Heart left ventricle (tissue), 13 donors: ENCODE data around the gene OR2B6.

Experiments
- CTCF ChIP-seq, 12 donors: fragments of 200-600 bp; sonication (generic) in 4 of 12; IDR thresholded peaks; one replicate each; pipeline versions ENCODE4 v1.5.0 to v1.8.0; 2018 to 2022; ENCODE audit warnings: antibody characterized with exemption in 12 of 12, mild to moderate bottlenecking in 5 of 12
- POLR2A ChIP-seq, 2 donors: fragments of 450-650 bp; IDR thresholded peaks; one replicate each; pipeline ENCODE4 v1.6.1; 2017; ENCODE audit warnings: antibody characterized with exemption in 2 of 2, mild to moderate bottlenecking in 2 of 2, moderate library complexity in 2 of 2
- donor health status: ischemic (EF 13 %, LVEDD 7.1; RV severe dilation, severe dysfunction).
- donor health status: DM: no; HTN: yes; CAD: no.
- donor health status: DM: no; HTN: no; CAD: no.
- donor health status: ischemic (EF 25% LVEDD 6.9; RV normal size, moderate dysfunction).
- donor health status: ischemic (EF 25% LVEDD 5.7; RV mildly dilated, moderate dysfunction).
- donor health status: ischemic (EF 35%, LVEDD 5.7; RV mildly dilated, moderate dysfunction).
- donor health status: nonischemic (EF 11% LVEDD 7.7; RV severe dilation, severe dysfunction).
- donor health status: DM: yes; HTN: yes; CAD: no.
- donor health status: PGD.
- donor health status: ischemic (EF 29% LVEDD 5.4; RV normal size, mild dysfunction).
- donor health status: nonischemic (EF 23%, LVEDD 6.1; RV moderate dilation, normal function).

DNA sequence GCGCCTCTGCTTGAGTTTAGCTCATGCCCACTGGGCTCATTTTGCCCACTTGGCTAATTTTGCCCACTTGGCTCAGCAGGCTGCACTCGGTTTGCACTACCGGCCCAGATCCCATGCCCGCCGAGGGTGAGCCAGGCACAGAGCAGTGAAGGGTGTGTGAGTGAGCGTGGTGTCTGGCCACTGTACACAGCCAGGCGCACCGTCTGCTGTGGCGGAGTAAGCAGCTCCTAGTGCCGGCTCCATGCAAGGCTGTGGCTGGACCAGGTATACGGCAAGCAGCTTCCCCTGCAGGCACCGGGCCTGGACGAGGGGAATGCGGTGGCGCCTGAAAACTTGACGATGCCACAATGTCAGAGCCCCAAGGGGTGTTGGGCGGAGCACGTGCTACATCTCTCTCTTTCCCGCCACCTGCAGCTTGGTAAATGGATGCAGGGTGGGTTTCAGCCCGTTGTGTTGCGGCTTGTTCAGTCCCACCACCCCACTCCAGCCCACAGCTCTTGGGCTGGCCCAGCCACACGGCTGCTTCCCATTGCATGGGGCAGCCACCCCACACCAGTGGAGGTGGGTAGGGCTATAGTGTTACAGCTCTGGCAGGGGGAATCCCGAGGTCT, 9.9 kb downstream of the OR2B6 start:
- TF ChIP-seq CTCF (IDR thresholded peaks at IDR 0.05): no peak
- TF ChIP-seq POLR2A (IDR thresholded peaks at IDR 0.05): no peak
